ENCODE data around the gene FBLN2.

DNA sequence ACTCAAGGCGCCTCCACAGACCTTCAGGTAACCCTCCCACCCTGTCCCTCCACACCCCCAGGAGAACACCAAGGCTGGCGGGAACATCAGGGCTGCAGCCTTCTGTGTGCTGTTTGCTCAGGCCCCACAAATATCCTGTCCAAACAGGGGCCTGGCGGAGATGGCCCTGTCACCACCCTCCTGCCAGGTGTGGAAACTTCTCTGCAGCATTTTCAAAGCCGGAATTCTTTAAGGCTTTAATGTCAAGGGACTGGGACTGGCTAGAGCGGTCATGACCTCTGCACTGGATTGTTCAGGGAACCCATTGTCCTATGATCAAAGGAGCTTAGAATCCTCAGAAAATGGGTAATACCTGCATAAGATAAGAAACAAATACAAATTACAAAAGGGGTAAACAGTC, 46.6 kb downstream of the FBLN2 start:
- TF ChIP-seq, protein P1, sequence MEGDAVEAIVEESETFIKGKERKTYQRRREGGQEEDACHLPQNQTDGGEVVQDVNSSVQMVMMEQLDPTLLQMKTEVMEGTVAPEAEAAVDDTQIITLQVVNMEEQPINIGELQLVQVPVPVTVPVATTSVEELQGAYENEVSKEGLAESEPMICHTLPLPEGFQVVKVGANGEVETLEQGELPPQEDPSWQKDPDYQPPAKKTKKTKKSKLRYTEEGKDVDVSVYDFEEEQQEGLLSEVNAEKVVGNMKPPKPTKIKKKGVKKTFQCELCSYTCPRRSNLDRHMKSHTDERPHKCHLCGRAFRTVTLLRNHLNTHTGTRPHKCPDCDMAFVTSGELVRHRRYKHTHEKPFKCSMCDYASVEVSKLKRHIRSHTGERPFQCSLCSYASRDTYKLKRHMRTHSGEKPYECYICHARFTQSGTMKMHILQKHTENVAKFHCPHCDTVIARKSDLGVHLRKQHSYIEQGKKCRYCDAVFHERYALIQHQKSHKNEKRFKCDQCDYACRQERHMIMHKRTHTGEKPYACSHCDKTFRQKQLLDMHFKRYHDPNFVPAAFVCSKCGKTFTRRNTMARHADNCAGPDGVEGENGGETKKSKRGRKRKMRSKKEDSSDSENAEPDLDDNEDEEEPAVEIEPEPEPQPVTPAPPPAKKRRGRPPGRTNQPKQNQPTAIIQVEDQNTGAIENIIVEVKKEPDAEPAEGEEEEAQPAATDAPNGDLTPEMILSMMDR (IDR thresholded peaks at IDR 0.05), result no peak
- no peak for TF ChIP-seq ZFX (IDR thresholded peaks at IDR 0.05; ENCODE audit: borderline replicate concordance)

Data from 22Rv1 (cell line).